ENCODE measurements around the gene BMP15.

GRCh38 chrX:50893466-50893865, 17.1 kb upstream of the BMP15 start:
- TF ChIP-seq CTCF (IDR thresholded peaks at IDR 0.05), result no peak
- TF ChIP-seq POLR2A (IDR thresholded peaks at IDR 0.05), result no peak
- TF ChIP-seq POLR2AphosphoS5 (IDR thresholded peaks at IDR 0.05), result no peak
- no peak for TF ChIP-seq EP300 (IDR thresholded peaks at IDR 0.05)
